GM12864 (cell line): ENCODE data around the gene GFOD1.

Source experiments
- DNase-seq: peaks from one replicate; pipeline ENCODE4 v3.0.0-alpha.2; 2011; ENCODE audit warnings: low read depth
- H3K4me3 ChIP-seq: 2 replicates; pipeline ENCODE4 v1.5.1; 2011; ENCODE audit warnings: mild to moderate bottlenecking, low read depth, low read length, control low read depth
- TF ChIP-seq, protein P1 (sequence below): IDR thresholded peaks from 2 replicates; pipeline ENCODE4 v1.5.1; 2011; ENCODE audit warnings: low read depth, mild to moderate bottlenecking, moderate library complexity, low read length, control low read depth, inconsistent platforms; ENCODE audit errors: missing control alignments

Gene GFOD1

GRCh38 chr6:13500915-13501314 is 13.5 kb upstream of the GFOD1 start:
- H3K4me3 ChIP-seq = no peak overlapping the region
- TF ChIP-seq, protein P1, sequence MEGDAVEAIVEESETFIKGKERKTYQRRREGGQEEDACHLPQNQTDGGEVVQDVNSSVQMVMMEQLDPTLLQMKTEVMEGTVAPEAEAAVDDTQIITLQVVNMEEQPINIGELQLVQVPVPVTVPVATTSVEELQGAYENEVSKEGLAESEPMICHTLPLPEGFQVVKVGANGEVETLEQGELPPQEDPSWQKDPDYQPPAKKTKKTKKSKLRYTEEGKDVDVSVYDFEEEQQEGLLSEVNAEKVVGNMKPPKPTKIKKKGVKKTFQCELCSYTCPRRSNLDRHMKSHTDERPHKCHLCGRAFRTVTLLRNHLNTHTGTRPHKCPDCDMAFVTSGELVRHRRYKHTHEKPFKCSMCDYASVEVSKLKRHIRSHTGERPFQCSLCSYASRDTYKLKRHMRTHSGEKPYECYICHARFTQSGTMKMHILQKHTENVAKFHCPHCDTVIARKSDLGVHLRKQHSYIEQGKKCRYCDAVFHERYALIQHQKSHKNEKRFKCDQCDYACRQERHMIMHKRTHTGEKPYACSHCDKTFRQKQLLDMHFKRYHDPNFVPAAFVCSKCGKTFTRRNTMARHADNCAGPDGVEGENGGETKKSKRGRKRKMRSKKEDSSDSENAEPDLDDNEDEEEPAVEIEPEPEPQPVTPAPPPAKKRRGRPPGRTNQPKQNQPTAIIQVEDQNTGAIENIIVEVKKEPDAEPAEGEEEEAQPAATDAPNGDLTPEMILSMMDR = no peak
- no peak for DNase-seq

DNA sequence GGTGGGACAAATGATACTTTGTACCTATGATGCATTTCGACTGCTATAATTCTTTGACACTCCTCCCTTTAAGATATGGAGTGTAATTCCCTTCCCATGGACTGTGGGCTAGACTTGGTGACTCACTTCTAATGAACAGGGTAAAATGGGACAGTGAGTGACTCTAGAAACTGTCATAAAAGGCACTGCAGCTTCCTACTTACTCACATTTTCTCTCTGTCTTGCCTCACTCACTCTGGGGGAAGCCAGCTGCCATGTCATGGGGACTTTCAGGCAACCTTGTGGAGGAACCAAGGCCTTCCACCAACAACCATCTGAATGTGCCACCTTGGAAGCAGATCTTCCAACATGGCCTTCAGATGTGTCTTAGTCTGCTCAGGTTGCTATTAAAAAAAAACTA is 12.9 kb upstream of the GFOD1 start:
- no peak overlapping the region for H3K4me3 ChIP-seq
- TF ChIP-seq, protein P1 = no peak
- DNase-seq = no peak

DNA sequence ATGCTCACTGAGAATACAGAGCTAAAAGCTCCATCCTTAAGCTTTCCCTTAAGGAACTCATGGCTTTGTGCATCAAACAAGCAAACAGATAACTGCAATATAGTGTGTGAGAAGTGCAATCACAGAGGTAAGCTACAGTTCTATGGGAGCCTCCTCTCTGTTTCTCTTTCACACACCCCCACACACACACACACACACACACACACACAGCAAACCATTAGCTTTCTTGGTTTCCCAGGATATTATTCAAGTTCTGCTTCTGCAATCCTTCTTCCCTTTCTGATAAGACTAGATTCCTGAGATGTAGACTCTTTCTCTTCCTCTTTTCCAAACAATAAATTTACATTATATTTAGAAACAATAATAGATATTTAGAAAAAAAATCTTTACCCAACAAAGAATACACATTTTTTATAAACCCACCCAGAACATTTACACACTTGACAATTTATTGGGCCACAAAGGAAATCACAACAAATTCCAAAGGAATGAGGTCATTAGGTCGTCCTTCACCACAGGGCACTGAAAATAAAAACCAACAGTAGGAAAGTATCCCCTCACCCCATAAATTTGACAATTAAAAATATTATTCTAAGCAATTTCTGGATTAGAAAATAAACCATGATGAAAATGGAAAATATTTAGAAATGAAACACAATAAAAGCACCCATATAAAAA is 9.3 kb upstream of the GFOD1 start:
- H3K4me3 ChIP-seq = no peak overlapping the region
- TF ChIP-seq, protein P1 = no peak
- DNase-seq = no peak

DNA sequence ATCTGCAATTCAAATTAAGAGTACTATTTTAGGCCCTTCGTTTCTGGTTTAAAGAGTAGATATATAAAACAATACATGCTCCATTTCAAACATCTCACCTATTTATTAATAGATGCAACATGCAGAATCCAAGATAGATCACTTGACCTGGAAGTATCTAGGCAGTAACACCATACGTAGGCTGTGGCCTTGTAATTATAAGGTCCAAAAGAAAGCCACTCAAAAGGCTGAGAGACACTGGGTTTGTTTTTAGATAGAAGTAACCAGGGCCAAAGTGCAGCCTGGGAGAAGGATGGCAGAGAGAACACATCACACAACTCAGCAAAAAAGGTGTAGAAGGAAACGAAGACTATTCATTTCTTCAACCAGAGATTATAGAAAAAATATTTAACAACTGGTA is 8.4 kb upstream of the GFOD1 start:
- TF ChIP-seq, protein P1 = no peak
- no peak overlapping the region for H3K4me3 ChIP-seq
- DNase-seq = no peak

- TF ChIP-seq, protein P1 = no peak
- no peak for DNase-seq
- no peak overlapping the region for H3K4me3 ChIP-seq
Measured at GRCh38 chr6:13495112-13495776, 7.8 kb upstream of the GFOD1 start.

DNA sequence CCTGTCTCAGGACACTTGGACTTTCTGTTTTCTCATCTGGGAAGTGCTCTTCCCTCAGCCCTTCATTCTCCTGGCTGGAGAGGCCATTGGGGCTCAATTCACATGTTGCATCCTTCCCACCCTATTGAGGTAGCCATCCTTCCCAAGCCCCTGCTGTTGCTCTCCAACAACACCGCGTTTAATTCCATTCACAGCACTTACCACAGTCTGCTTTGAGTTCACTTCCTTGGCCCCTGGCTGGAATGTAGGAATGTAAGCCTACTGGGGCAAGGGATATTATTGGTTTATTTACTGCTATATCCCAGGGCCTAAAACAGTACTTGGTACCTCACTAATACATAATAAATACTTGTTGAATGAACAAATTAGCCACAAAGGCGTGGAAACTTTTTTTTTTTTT is 6.7 kb upstream of the GFOD1 start:
- H3K4me3 ChIP-seq = no peak overlapping the region
- TF ChIP-seq, protein P1 = no peak

DNA sequence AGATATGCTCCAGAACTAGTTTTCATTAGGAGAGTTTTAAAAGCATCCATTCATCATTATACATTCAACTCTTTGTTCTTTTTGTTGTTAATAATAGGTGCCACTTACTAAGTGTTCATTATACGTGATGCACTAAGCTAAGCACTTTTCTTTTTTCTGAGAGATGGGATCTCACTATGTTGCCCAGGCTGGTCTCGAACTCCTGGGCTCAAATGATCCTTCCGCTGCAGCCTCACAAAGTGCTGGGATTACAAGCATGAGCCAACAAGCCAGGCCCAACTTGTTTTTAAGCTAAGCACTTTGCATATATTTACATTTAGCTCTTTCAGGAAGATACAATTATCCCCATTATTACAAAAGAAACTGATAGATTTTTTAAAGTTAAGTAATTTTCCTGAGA is 5.7 kb upstream of the GFOD1 start:
- TF ChIP-seq, protein P1 = no peak
- no peak overlapping the region for H3K4me3 ChIP-seq
- DNase-seq = no peak

More for the DNA sequence above, 6.7 kb upstream of the GFOD1 start:
- DNase-seq = no peak
